CD8-positive, alpha-beta memory T cell (primary cell): ENCODE data around the gene LDLR. TPM values are rescaled to one million over a fixed set of nuclear protein-coding genes. Genes with fewer than 3 reads are reported as not detected.

Source experiments
- CTCF ChIA-PET: fragments of 350-600 bp; sonication (Branson Sonifier 250); formaldehyde crosslinking; loops from one replicate; lab custom pipeline; 2021; ENCODE audit warnings: antibody characterized with exemption; lab: Charles Lee
- POLR2A ChIA-PET: fragments of 350-600 bp; sonication (Branson Sonifier 250); formaldehyde crosslinking; loops from one replicate; lab custom pipeline; 2021; ENCODE audit warnings: antibody characterized with exemption; lab: Charles Lee
- DNase-seq, 5 donors: peaks; one replicate each; pipeline versions ENCODE4 v3.0.0 to v3.0.0-alpha.2; 2020 to 2022; ENCODE audit warnings: mixed read lengths in 1 of 5
- H3K27ac ChIP-seq: one replicate; pipeline ENCODE4 v1.7.0; 2013; ENCODE audit warnings: low read depth, mild to moderate bottlenecking, low read length, moderate library complexity
- H3K27me3 ChIP-seq: 2 replicates; pipeline ENCODE4 v1.7.0; 2013; ENCODE audit warnings: low read length, mild to moderate bottlenecking; ENCODE audit not compliant: insufficient read depth, poor library complexity, severe bottlenecking
- H3K36me3 ChIP-seq: 2 replicates; pipeline ENCODE4 v1.7.0; 2013; ENCODE audit warnings: mild to moderate bottlenecking, low read length, moderate library complexity; ENCODE audit not compliant: insufficient read depth
- H3K4me1 ChIP-seq: 2 replicates; pipeline ENCODE4 v1.7.0; 2013; ENCODE audit warnings: mild to moderate bottlenecking, low read length, moderate library complexity; ENCODE audit not compliant: insufficient read depth
- H3K4me3 ChIP-seq: 2 replicates; pipeline ENCODE4 v1.7.0; 2013; ENCODE audit warnings: mild to moderate bottlenecking, low read length
- H3K9me3 ChIP-seq: 2 replicates; pipeline ENCODE4 v1.7.0; 2013; ENCODE audit warnings: mild to moderate bottlenecking, low read length
- H3K27ac Mint-ChIP-seq, 8 donors: one replicate each; pipeline ENCODE4 v1.8.0; 2020 to 2021; ENCODE audit warnings: mixed read lengths in 8 of 8, mild to moderate bottlenecking in 6 of 8, inconsistent platforms in 3 of 8, moderate library complexity in 3 of 8
- H3K27me3 Mint-ChIP-seq, 2 donors: one replicate each; pipeline ENCODE4 v1.8.0; 2020 to 2021; ENCODE audit warnings: mixed read lengths in 2 of 2, mild to moderate bottlenecking in 1 of 2, moderate library complexity in 1 of 2
- H3K36me3 Mint-ChIP-seq, 3 donors: one replicate each; pipeline ENCODE4 v1.8.0; 2020 to 2021; ENCODE audit warnings: mixed read lengths in 3 of 3, inconsistent platforms in 1 of 3, mild to moderate bottlenecking in 1 of 3
- H3K4me1 Mint-ChIP-seq, 3 donors: one replicate each; pipeline ENCODE4 v1.8.0; 2020 to 2021; ENCODE audit warnings: mixed read lengths in 3 of 3, inconsistent platforms in 1 of 3, mild to moderate bottlenecking in 1 of 3
- H3K4me3 Mint-ChIP-seq, 7 donors: one replicate each; pipeline ENCODE4 v1.8.0; 2020 to 2021; ENCODE audit warnings: mixed read lengths in 7 of 7, mild to moderate bottlenecking in 6 of 7, moderate library complexity in 4 of 7, inconsistent platforms in 2 of 7
- H3K9me3 Mint-ChIP-seq, 5 donors: one replicate each; pipeline ENCODE4 v1.8.0; 2020 to 2022; ENCODE audit warnings: mixed read lengths in 5 of 5, mild to moderate bottlenecking in 3 of 5, moderate library complexity in 2 of 5, inconsistent platforms in 1 of 5
- polyA plus RNA-seq: library from polyadenylated mRNA; unstranded; fragments of 300-500 nt; fragmentation: Illumina TruSeq; gene quantifications from one replicate; pipeline ENCODE4 v1.2.3, GENCODE V29; 2021
- total RNA-seq, 2 experiments: library from RNA; stranded (reverse); gene quantifications; one replicate each; pipeline ENCODE4 v1.2.3, GENCODE V29; 2021

Gene LDLR
- total and polyA plus RNA-seq, 3 experiments from 2014 or later = 8.2 to 35.1 (median 27.7) TPM

- peak overlapping the region in 2 of 7 donors; percentile 75 to 76 for H3K4me3 Mint-ChIP-seq
- ChIA-PET POLR2A (no interaction called here), CTCF (interaction anchor here (4.3 kb wide), 1 partner anchor 14 kb away, joined by 14 read pairs; no protein-coding TSS in a partner anchor)
- no peaks in the 10 kb centered on the region for H3K27me3 ChIP-seq
- no peak overlapping the region for H3K4me3 ChIP-seq
- peaks cover 0 to 10% (median 2%) of the 10 kb centered on the region in 3 donors for H3K36me3 Mint-ChIP-seq
- H3K4me1 Mint-ChIP-seq = peaks cover 28 to 57% (median 45%) of the 10 kb centered on the region in 3 donors
- no peaks in the 10 kb centered on the region for H3K27me3 Mint-ChIP-seq
- no peak for DNase-seq
- H3K27ac ChIP-seq = peak overlapping the region; percentile 6
- no peaks in the 10 kb centered on the region for H3K36me3 ChIP-seq
- peak overlapping the region; percentile 71 to 96 (median 92) for H3K27ac Mint-ChIP-seq
- peaks cover 42% of the 10 kb centered on the region for H3K4me1 ChIP-seq
- no peaks in the 10 kb centered on the region for H3K9me3 Mint-ChIP-seq
- no peaks in the 10 kb centered on the region for H3K9me3 ChIP-seq
Measured at GRCh38 chr19:11050323-11051114, 38.7 kb upstream of the LDLR start.

GRCh38 chr19:11053817-11054195, 35.5 kb upstream of the LDLR start:
- Histone ChIP-seq H3K27me3 (no peaks in the 10 kb centered on the region), H3K27ac (no peak overlapping the region), H3K9me3 (no peaks in the 10 kb centered on the region), H3K36me3 (no peaks in the 10 kb centered on the region), H3K4me3 (no peak overlapping the region), H3K4me1 (peaks cover 36% of the 10 kb centered on the region)
- H3K27ac Mint-ChIP-seq = peak overlapping the region in 2 of 8 donors; percentile 8 to 56
- H3K4me1 Mint-ChIP-seq = peaks cover 16 to 34% (median 29%) of the 10 kb centered on the region in 3 donors
- H3K9me3 Mint-ChIP-seq = no peaks in the 10 kb centered on the region
- H3K4me3 Mint-ChIP-seq = no peak overlapping the region
- no peaks in the 10 kb centered on the region for H3K27me3 Mint-ChIP-seq
- peaks cover 0 to 17% (median 4%) of the 10 kb centered on the region in 3 donors for H3K36me3 Mint-ChIP-seq
- ChIA-PET CTCF (interaction anchor here (1.4 kb wide), 1 partner anchor 35 kb away, joined by 3 read pairs; the partner anchor contains the start of gene LDLR), POLR2A (no interaction called here)
- DNase-seq = no peak

- Histone ChIP-seq H3K36me3 (no peaks in the 10 kb centered on the region), H3K27me3 (no peaks in the 10 kb centered on the region), H3K4me3 (no peak overlapping the region), H3K27ac (no peak overlapping the region), H3K4me1 (peaks cover 32% of the 10 kb centered on the region), H3K9me3 (no peaks in the 10 kb centered on the region)
- POLR2A ChIA-PET = no interaction called here
- Mint-ChIP-seq H3K9me3 (no peaks in the 10 kb centered on the region), H3K4me3 (no peak overlapping the region), H3K27me3 (no peaks in the 10 kb centered on the region), H3K27ac (peak overlapping the region in 2 of 8 donors; percentile 63 to 66), H3K4me1 (peaks cover 12 to 30% (median 25%) of the 10 kb centered on the region in 3 donors), H3K36me3 (peaks cover 0 to 18% (median 4%) of the 10 kb centered on the region in 3 donors)
- CTCF ChIA-PET = interaction anchor here (1.4 kb wide), 1 partner anchor 34 kb away, joined by 3 read pairs; the partner anchor contains the start of gene LDLR
- no peak for DNase-seq
Measured at GRCh38 chr19:11054200-11054599, 35.1 kb upstream of the LDLR start.

- Histone ChIP-seq H3K9me3 (no peaks in the 10 kb centered on the region), H3K27me3 (no peaks in the 10 kb centered on the region), H3K36me3 (no peaks in the 10 kb centered on the region), H3K27ac (no peak overlapping the region), H3K4me1 (peaks cover 27% of the 10 kb centered on the region), H3K4me3 (no peak overlapping the region)
- ChIA-PET POLR2A (no interaction called here), CTCF (no interaction called here)
- no peak overlapping the region for H3K4me3 Mint-ChIP-seq
- H3K9me3 Mint-ChIP-seq = no peaks in the 10 kb centered on the region
- peak overlapping the region in 4 of 8 donors; percentile 61 to 87 (median 64) for H3K27ac Mint-ChIP-seq
- H3K4me1 Mint-ChIP-seq = peaks cover 7 to 26% (median 21%) of the 10 kb centered on the region in 3 donors
- H3K27me3 Mint-ChIP-seq = no peaks in the 10 kb centered on the region
- H3K36me3 Mint-ChIP-seq = peaks cover 0 to 21% (median 4%) of the 10 kb centered on the region in 3 donors
- DNase-seq = no peak
Measured at GRCh38 chr19:11054628-11055027, 34.6 kb upstream of the LDLR start.

GRCh38 chr19:11058246-11059030, 30.8 kb upstream of the LDLR start:
- Histone ChIP-seq H3K36me3 (peaks cover 7% of the 10 kb centered on the region), H3K27me3 (no peaks in the 10 kb centered on the region), H3K4me1 (no peaks in the 10 kb centered on the region), H3K4me3 (no peak overlapping the region), H3K9me3 (no peaks in the 10 kb centered on the region), H3K27ac (no peak overlapping the region)
- DNase-seq = no peak
- Mint-ChIP-seq H3K4me3 (no peak overlapping the region), H3K9me3 (no peaks in the 10 kb centered on the region), H3K36me3 (peaks cover 0 to 45% (median 4%) of the 10 kb centered on the region in 3 donors), H3K4me1 (no peaks in the 10 kb centered on the region), H3K27ac (peak overlapping the region in 1 of 8 donors; percentile 43), H3K27me3 (no peaks in the 10 kb centered on the region)
- ChIA-PET POLR2A (no interaction called here), CTCF (interaction anchor here (0.9 kb wide), 1 partner anchor 68 kb away, joined by 3 read pairs; no protein-coding TSS in a partner anchor)

- ChIA-PET POLR2A (no interaction called here), CTCF (interaction anchor here (0.7 kb wide), 1 partner anchor 67 kb away, joined by 4 read pairs; no protein-coding TSS in a partner anchor)
- no peak overlapping the region for H3K4me3 ChIP-seq
- no peaks in the 10 kb centered on the region for H3K4me1 ChIP-seq
- DNase-seq = no peak
- Mint-ChIP-seq H3K4me3 (no peak overlapping the region), H3K36me3 (peaks cover 0 to 45% (median 4%) of the 10 kb centered on the region in 3 donors), H3K27ac (peak overlapping the region in 1 of 8 donors; percentile 41), H3K27me3 (no peaks in the 10 kb centered on the region), H3K9me3 (no peaks in the 10 kb centered on the region), H3K4me1 (no peaks in the 10 kb centered on the region)
- no peaks in the 10 kb centered on the region for H3K9me3 ChIP-seq
- no peaks in the 10 kb centered on the region for H3K27me3 ChIP-seq
- H3K36me3 ChIP-seq = peaks cover 7% of the 10 kb centered on the region
- H3K27ac ChIP-seq = no peak overlapping the region
Measured at GRCh38 chr19:11059511-11060358, 29.5 kb upstream of the LDLR start.

GRCh38 chr19:11061952-11062351, 27.3 kb upstream of the LDLR start:
- Histone ChIP-seq H3K4me3 (no peak overlapping the region), H3K9me3 (no peaks in the 10 kb centered on the region), H3K36me3 (peaks cover 7% of the 10 kb centered on the region), H3K27ac (no peak overlapping the region), H3K27me3 (no peaks in the 10 kb centered on the region), H3K4me1 (no peaks in the 10 kb centered on the region)
- CTCF ChIA-PET = interaction anchor here (1.7 kb wide), 1 partner anchor 26 kb away, joined by 7 read pairs; no protein-coding TSS in a partner anchor
- Mint-ChIP-seq H3K36me3 (peaks cover 0 to 46% (median 2%) of the 10 kb centered on the region in 3 donors), H3K4me3 (no peak overlapping the region), H3K27me3 (no peaks in the 10 kb centered on the region), H3K4me1 (no peaks in the 10 kb centered on the region), H3K9me3 (no peaks in the 10 kb centered on the region), H3K27ac (peak overlapping the region in 1 of 8 donors; percentile 29)
- no peak for DNase-seq
- POLR2A ChIA-PET = no interaction called here
